Measurements from ENCODE around the gene ST3GAL3.

GRCh38 chr1:43772978-43773377, 65.6 kb downstream of the ST3GAL3 start:
- TF ChIP-seq CTCF (IDR thresholded peaks at IDR 0.05) (no peak), POLR2AphosphoS5 (IDR thresholded peaks at IDR 0.05; ENCODE audit: insufficient read depth in 1 of 2, low read depth in 1 of 2) (no peak)

All from vagina (tissue), 2 donors.